Activated T-cell treated with anti-CD3 and anti-CD28 coated beads, Interleukin-2, amount 50 U/mL, for 4 hours (primary cell): ENCODE measurements around the gene FERMT2. TPM values are rescaled to one million over a fixed set of nuclear protein-coding genes. Genes with fewer than 3 reads are reported as not detected.

Experiments
- ATAC-seq, 2 donors: fragments of 200-7000 bp; cut with Tn5 transposase; one replicate each; pipeline ENCODE4 v1.10.0; 2021
- DNase-seq: peaks from one replicate; pipeline ENCODE4 v3.0.0-alpha.2; 2020
- H3K27me3 Mint-ChIP-seq: one replicate; pipeline ENCODE4 v1.8.0; 2021; ENCODE audit warnings: low read depth, mixed read lengths
- H3K36me3 Mint-ChIP-seq: one replicate; pipeline ENCODE4 v1.8.0; 2022; ENCODE audit warnings: mixed read lengths; ENCODE audit not compliant: insufficient read depth
- H3K4me1 Mint-ChIP-seq: one replicate; pipeline ENCODE4 v1.8.0; 2021; ENCODE audit warnings: low read depth, mixed read lengths
- H3K4me3 Mint-ChIP-seq: one replicate; pipeline ENCODE4 v1.8.0; 2021; ENCODE audit warnings: mild to moderate bottlenecking, moderate library complexity, mixed read lengths
- H3K9me3 Mint-ChIP-seq: one replicate; pipeline ENCODE4 v1.8.0; 2021; ENCODE audit warnings: mixed read lengths
- total RNA-seq, 3 donors: library from RNA; stranded (reverse); gene quantifications; one replicate each; pipeline ENCODE4 v1.2.1, GENCODE V29; 2021

FERMT2 gene
- total RNA-seq, 3 donors from 2014 or later = 0.94 to 1.9 (median 1.6) TPM

- H3K4me3 Mint-ChIP-seq = peak overlapping the region; percentile 55
- no peak for DNase-seq
- H3K36me3 Mint-ChIP-seq = no peaks in the 10 kb centered on the region
- no peaks in the 10 kb centered on the region for H3K9me3 Mint-ChIP-seq
- peaks cover 22% of the 10 kb centered on the region for H3K4me1 Mint-ChIP-seq
- peaks cover 48% of the 10 kb centered on the region for H3K27me3 Mint-ChIP-seq
- ATAC-seq = no peak
Observed at GRCh38 chr14:52951681-52952554, 1.1 kb upstream of the FERMT2 start.

- H3K4me1 Mint-ChIP-seq = peaks cover 22% of the 10 kb centered on the region
- peak overlapping the region; percentile 84 for H3K4me3 Mint-ChIP-seq
- H3K36me3 Mint-ChIP-seq = no peaks in the 10 kb centered on the region
- peak; percentile 25 to 58 for ATAC-seq
- H3K27me3 Mint-ChIP-seq = peaks cover 54% of the 10 kb centered on the region
- peak; percentile 7 for DNase-seq
- H3K9me3 Mint-ChIP-seq = no peaks in the 10 kb centered on the region
Observed at GRCh38 chr14:52950410-52950897, 396 bp downstream of the FERMT2 start.

GRCh38 chr14:52949711-52950409 lies 990 bp downstream of the FERMT2 start:
- no peak for DNase-seq
- H3K27me3 Mint-ChIP-seq = peaks cover 56% of the 10 kb centered on the region

GRCh38 chr14:52949249-52949648 lies 1.6 kb downstream of the FERMT2 start:
- Mint-ChIP-seq H3K36me3 (no peaks in the 10 kb centered on the region), H3K4me1 (peaks cover 20% of the 10 kb centered on the region), H3K9me3 (no peaks in the 10 kb centered on the region), H3K4me3 (peak overlapping the region; percentile 84), H3K27me3 (peaks cover 56% of the 10 kb centered on the region)
- no peak for ATAC-seq
- DNase-seq = no peak

More at GRCh38 chr14:52949711-52950409, 990 bp downstream of the FERMT2 start:
- Mint-ChIP-seq H3K4me3 (peak overlapping the region; percentile 84), H3K36me3 (no peaks in the 10 kb centered on the region), H3K4me1 (peaks cover 22% of the 10 kb centered on the region), H3K9me3 (no peaks in the 10 kb centered on the region)
- ATAC-seq = no peak

GRCh38 chr14:52948836-52949235 lies 2.0 kb downstream of the FERMT2 start:
- Mint-ChIP-seq H3K4me3 (no peak overlapping the region), H3K4me1 (peaks cover 20% of the 10 kb centered on the region), H3K36me3 (no peaks in the 10 kb centered on the region), H3K27me3 (peaks cover 56% of the 10 kb centered on the region), H3K9me3 (no peaks in the 10 kb centered on the region)
- DNase-seq (no peak), ATAC-seq (no peak)

- H3K4me1 Mint-ChIP-seq = peaks cover 20% of the 10 kb centered on the region
- H3K27me3 Mint-ChIP-seq = peaks cover 55% of the 10 kb centered on the region
- no peak overlapping the region for H3K4me3 Mint-ChIP-seq
- H3K36me3 Mint-ChIP-seq = no peaks in the 10 kb centered on the region
- no peak for ATAC-seq
- no peak for DNase-seq
- no peaks in the 10 kb centered on the region for H3K9me3 Mint-ChIP-seq
Observed at GRCh38 chr14:52948039-52948438, 2.8 kb downstream of the FERMT2 start.

GRCh38 chr14:52944254-52944653 lies 6.6 kb downstream of the FERMT2 start:
- no peak for ATAC-seq
- DNase-seq = no peak
- H3K27me3 Mint-ChIP-seq = peaks cover 28% of the 10 kb centered on the region

GRCh38 chr14:52939427-52939826 lies 11.4 kb downstream of the FERMT2 start:
- no peak overlapping the region for H3K4me3 Mint-ChIP-seq
- no peak for DNase-seq

More at GRCh38 chr14:52944254-52944653, 6.6 kb downstream of the FERMT2 start:
- Mint-ChIP-seq H3K4me1 (peaks cover 2% of the 10 kb centered on the region), H3K9me3 (no peaks in the 10 kb centered on the region), H3K4me3 (no peak overlapping the region), H3K36me3 (no peaks in the 10 kb centered on the region)

GRCh38 chr14:52937869-52938268 lies 13.0 kb downstream of the FERMT2 start:
- ATAC-seq (no peak), DNase-seq (no peak)
- peaks cover 7% of the 10 kb centered on the region for H3K27me3 Mint-ChIP-seq
- no peaks in the 10 kb centered on the region for H3K4me1 Mint-ChIP-seq
- H3K36me3 Mint-ChIP-seq = no peaks in the 10 kb centered on the region
- H3K4me3 Mint-ChIP-seq = no peak overlapping the region
- H3K9me3 Mint-ChIP-seq = no peaks in the 10 kb centered on the region

More at GRCh38 chr14:52939427-52939826, 11.4 kb downstream of the FERMT2 start:
- ATAC-seq = no peak
- Mint-ChIP-seq H3K4me1 (no peaks in the 10 kb centered on the region), H3K36me3 (no peaks in the 10 kb centered on the region), H3K9me3 (no peaks in the 10 kb centered on the region), H3K27me3 (peaks cover 7% of the 10 kb centered on the region)

- DNase-seq (no peak), ATAC-seq (no peak)
- peaks cover 7% of the 10 kb centered on the region for H3K27me3 Mint-ChIP-seq
- no peak overlapping the region for H3K4me3 Mint-ChIP-seq
- H3K4me1 Mint-ChIP-seq = no peaks in the 10 kb centered on the region
- H3K36me3 Mint-ChIP-seq = no peaks in the 10 kb centered on the region
- H3K9me3 Mint-ChIP-seq = no peaks in the 10 kb centered on the region
Observed at GRCh38 chr14:52937306-52937705, 13.5 kb downstream of the FERMT2 start.

- no peak for DNase-seq
- ATAC-seq = no peak
- no peaks in the 10 kb centered on the region for H3K4me1 Mint-ChIP-seq
- H3K9me3 Mint-ChIP-seq = no peaks in the 10 kb centered on the region
- peaks cover 7% of the 10 kb centered on the region for H3K27me3 Mint-ChIP-seq
- H3K4me3 Mint-ChIP-seq = no peak overlapping the region
- H3K36me3 Mint-ChIP-seq = no peaks in the 10 kb centered on the region
Observed at GRCh38 chr14:52936437-52936836, 14.4 kb downstream of the FERMT2 start.

GRCh38 chr14:52935833-52936232 lies 15.0 kb downstream of the FERMT2 start:
- H3K36me3 Mint-ChIP-seq = no peaks in the 10 kb centered on the region
- H3K27me3 Mint-ChIP-seq = peaks cover 7% of the 10 kb centered on the region
- H3K9me3 Mint-ChIP-seq = no peaks in the 10 kb centered on the region
- no peak for ATAC-seq
- H3K4me1 Mint-ChIP-seq = no peaks in the 10 kb centered on the region
- no peak overlapping the region for H3K4me3 Mint-ChIP-seq
- DNase-seq = no peak

GRCh38 chr14:52934762-52935161 lies 16.1 kb downstream of the FERMT2 start:
- Mint-ChIP-seq H3K36me3 (no peaks in the 10 kb centered on the region), H3K4me1 (no peaks in the 10 kb centered on the region), H3K27me3 (peaks cover 7% of the 10 kb centered on the region), H3K9me3 (no peaks in the 10 kb centered on the region), H3K4me3 (no peak overlapping the region)
- DNase-seq (no peak), ATAC-seq (no peak)

- Mint-ChIP-seq H3K27me3 (no peaks in the 10 kb centered on the region), H3K4me1 (peaks cover 1% of the 10 kb centered on the region), H3K9me3 (no peaks in the 10 kb centered on the region), H3K36me3 (no peaks in the 10 kb centered on the region), H3K4me3 (no peak overlapping the region)
- no peak for ATAC-seq
- no peak for DNase-seq
Observed at GRCh38 chr14:52929192-52929807, 21.6 kb downstream of the FERMT2 start.
